Motor neuron (in vitro differentiated cells): Measurements from ENCODE around the gene GADL1. TPM values are rescaled to one million over a fixed set of nuclear protein-coding genes. Genes with fewer than 3 reads are reported as not detected.
A peak's percentile ranks its signal among the peaks of the same experiment; 100 is the strongest.

Experiments
- ATAC-seq, 8 experiments: fragments of 200-7000 bp; cut with Tn5 transposase; replicated peaks in 6 of 8; 2 replicates each; pipeline ENCODE4 v1.8.0; 2021; ENCODE audit warnings: mild to moderate bottlenecking in 8 of 8, moderate library complexity in 8 of 8
- H3K27ac ChIP-seq, 2 donors: fragments of 250-450 bp; sonication (Bioruptor Pico); 2 replicates each; pipeline ENCODE4 v1.9.0; 2021; ENCODE audit warnings: antibody characterized with exemption in 2 of 2, mild to moderate bottlenecking in 2 of 2, moderate library complexity in 1 of 2
- H3K4me1 ChIP-seq, 2 donors: fragments of 250-450 bp; sonication (Bioruptor Pico); replicated peaks in 1 of 2; 2 replicates each; pipeline ENCODE4 v1.6.1; 2021; ENCODE audit warnings: antibody characterized with exemption in 2 of 2, mild to moderate bottlenecking in 2 of 2, moderate library complexity in 1 of 2
- H3K4me3 ChIP-seq, 5 donors: fragments of 250-450 bp; sonication (Bioruptor Pico); 2 replicates each; pipeline ENCODE4 v1.9.0; 2021; ENCODE audit warnings: antibody characterized with exemption in 5 of 5, mild to moderate bottlenecking in 5 of 5, moderate library complexity in 4 of 5
- WGBS, 10 experiments: fragments of 450-650 bp; shearing (Covaris generic); methylation state at CpG; one replicate each; pipeline ENCODE4 v1.0.0; 2022; 5-methylcytosine and 5-hydroxymethylcytosine counted together
- in situ Hi-C, 9 experiments: fragments of 400-800 bp; cut with MboI; loops; one replicate each; pipeline ENCODE4 v1.15.0; 2021; ENCODE audit warnings: low sequenced_read_pairs in 9 of 9, low pct_unique_long_range_greater_than_20kb in 2 of 9; ENCODE audit not compliant: unreplicated experiment in 9 of 9
- total RNA-seq, 8 experiments: library from RNA; unstranded; fragments of 300-600 nt; gene quantifications; 2 replicates each; pipeline versions ENCODE4 v1.2.3 to v1.2.4, GENCODE V29; 2022

Gene GADL1
- total RNA-seq, 8 experiments from 2014 or later: 0.07 to 3.9 (median 0.49) TPM

- 0 to 93% (median 72%) methylated on average over 1 to 4 of the region's 4 CpGs for WGBS, 10 experiments
- ATAC-seq: peak in 3 of 8 experiments; percentile 56 to 92 (median 91)
- no peak overlapping the region for H3K4me3 ChIP-seq
- in situ Hi-C loops: no loop called here
- peaks cover 0 to 3% of the 10 kb centered on the region in 2 donors for H3K4me1 ChIP-seq
- no peak overlapping the region for H3K27ac ChIP-seq
These were observed 20.2 kb upstream of the GADL1 start for GRCh38 chr3:30914696-30915095.

- 32 to 86% (median 73%) methylated on average over 2 to 4 of the region's 4 CpGs; no CpG with 5 or more reads in 2 of the 10 experiments for WGBS, 10 experiments
- peaks cover 0 to 3% of the 10 kb centered on the region in 2 donors for H3K4me1 ChIP-seq
- H3K27ac ChIP-seq: no peak overlapping the region
- in situ Hi-C loops: no loop called here
- ATAC-seq: no peak
- no peak overlapping the region for H3K4me3 ChIP-seq
These were observed 18.7 kb upstream of the GADL1 start for GRCh38 chr3:30913176-30913575.

GRCh38 chr3:30912301-30912700 is 17.8 kb upstream of the GADL1 start:
- H3K27ac ChIP-seq: no peak overlapping the region
- in situ Hi-C loops: no loop called here
- H3K4me3 ChIP-seq: no peak overlapping the region
- peaks cover 0 to 3% of the 10 kb centered on the region in 2 donors for H3K4me1 ChIP-seq
- peak in 1 of 8 experiments; percentile 40 for ATAC-seq

- H3K27ac ChIP-seq: no peak overlapping the region
- in situ Hi-C loops: no loop called here
- peaks cover 0 to 3% of the 10 kb centered on the region in 2 donors for H3K4me1 ChIP-seq
- WGBS, 10 experiments: 31 to 65% (median 48%) methylated on average over 3 to 7 of the region's 7 CpGs
- H3K4me3 ChIP-seq: no peak overlapping the region
- ATAC-seq: no peak
These were observed 14.1 kb upstream of the GADL1 start for GRCh38 chr3:30908456-30909037.

- Histone ChIP-seq H3K4me3 (no peak overlapping the region), H3K4me1 (no peaks in the 10 kb centered on the region), H3K27ac (no peak overlapping the region)
- no peak for ATAC-seq
- in situ Hi-C loops: no loop called here
- WGBS, 10 experiments: 50 to 100% (median 90%) methylated on average over 1 to 4 of the region's 4 CpGs
These were observed 10.5 kb upstream of the GADL1 start for GRCh38 chr3:30904996-30905395.

- Histone ChIP-seq H3K4me1 (peaks cover 2 to 13% of the 10 kb centered on the region in 2 donors), H3K4me3 (no peak overlapping the region), H3K27ac (no peak overlapping the region)
- WGBS, 10 experiments: 5 to 93% (median 65%) methylated on average over 2 to 5 of the region's 5 CpGs
- ATAC-seq: no peak
- in situ Hi-C loops: no loop called here
These were observed 868 bp upstream of the GADL1 start for GRCh38 chr3:30895329-30895728.

- 29 to 70% (median 59%) methylated on average over 2 to 8 of the region's 8 CpGs; no CpG with 5 or more reads in 1 of the 10 experiments for WGBS, 10 experiments
- no peak for ATAC-seq
- Histone ChIP-seq H3K4me3 (peak overlapping the region in 3 of 5 donors; percentile 32 to 36 (median 34)), H3K4me1 (peaks cover 2 to 13% of the 10 kb centered on the region in 2 donors), H3K27ac (no peak overlapping the region)
- in situ Hi-C loops: no loop called here
These were observed 659 bp downstream of the GADL1 start for GRCh38 chr3:30893678-30894325.

- in situ Hi-C loops: no loop called here
- no peak for ATAC-seq
- WGBS, 10 experiments: 0 to 83% methylated on average over 1 of the region's 1 CpG; no CpG with 5 or more reads in 8 of the 10 experiments
- H3K4me3 ChIP-seq: no peak overlapping the region
- peaks cover 2 to 10% of the 10 kb centered on the region in 2 donors for H3K4me1 ChIP-seq
- H3K27ac ChIP-seq: no peak overlapping the region
These were observed 3.6 kb downstream of the GADL1 start for GRCh38 chr3:30890907-30891306.

GRCh38 chr3:30886888-30887287 is 7.6 kb downstream of the GADL1 start:
- Histone ChIP-seq H3K27ac (no peak overlapping the region), H3K4me1 (no peaks in the 10 kb centered on the region), H3K4me3 (no peak overlapping the region)
- in situ Hi-C loops: no loop called here
- 60 to 100% (median 71%) methylated on average over 1 to 2 of the region's 2 CpGs; no CpG with 5 or more reads in 2 of the 10 experiments for WGBS, 10 experiments
- no peak for ATAC-seq

GRCh38 chr3:30878862-30879261 is 15.6 kb downstream of the GADL1 start:
- no peak for ATAC-seq
- Histone ChIP-seq H3K27ac (no peak overlapping the region), H3K4me3 (no peak overlapping the region), H3K4me1 (no peaks in the 10 kb centered on the region)
- in situ Hi-C loops: no loop called here
- 63 to 86% (median 71%) methylated on average over 1 of the region's 1 CpG; no CpG with 5 or more reads in 7 of the 10 experiments for WGBS, 10 experiments

- no peak overlapping the region for H3K4me3 ChIP-seq
- 60 to 93% (median 90%) methylated on average over 1 to 5 of the region's 5 CpGs; no CpG with 5 or more reads in 4 of the 10 experiments for WGBS, 10 experiments
- no peak overlapping the region for H3K27ac ChIP-seq
- in situ Hi-C loops: no loop called here
- no peak for ATAC-seq
- no peaks in the 10 kb centered on the region for H3K4me1 ChIP-seq
These were observed 19.0 kb downstream of the GADL1 start for GRCh38 chr3:30875505-30875904.

- peak in 3 of 8 experiments; percentile 37 to 89 (median 65) for ATAC-seq
- Histone ChIP-seq H3K27ac (no peak overlapping the region), H3K4me3 (no peak overlapping the region), H3K4me1 (no peaks in the 10 kb centered on the region)
- in situ Hi-C loops: no loop called here
These were observed 20.8 kb downstream of the GADL1 start for GRCh38 chr3:30873671-30874070.

GRCh38 chr3:30872879-30873278 is 21.6 kb downstream of the GADL1 start:
- in situ Hi-C loops: no loop called here
- H3K27ac ChIP-seq: no peak overlapping the region
- H3K4me3 ChIP-seq: no peak overlapping the region
- H3K4me1 ChIP-seq: no peaks in the 10 kb centered on the region
- ATAC-seq: no peak

- 25 to 100% (median 64%) methylated on average over 1 to 2 of the region's 2 CpGs; no CpG with 5 or more reads in 3 of the 10 experiments for WGBS, 10 experiments
- ATAC-seq: no peak
- Histone ChIP-seq H3K4me3 (no peak overlapping the region), H3K27ac (no peak overlapping the region), H3K4me1 (no peaks in the 10 kb centered on the region)
- in situ Hi-C loops: no loop called here
These were observed 22.7 kb downstream of the GADL1 start for GRCh38 chr3:30871720-30872119.
